GM18951 (cell line): Measurements from ENCODE around the gene GFRA3.
"Not testable (repeated sequence)": the region's sequence is repeated elsewhere in the genome, so short reads cannot be mapped to it uniquely, and the experiment has no call there.

Experiments
- POLR2A ChIP-seq: IDR thresholded peaks from 4 replicates; pipeline ENCODE4 v1.6.1; 2011; ENCODE audit warnings: mild to moderate bottlenecking; ENCODE audit not compliant: insufficient read length, insufficient read depth; ENCODE audit errors: extremely low read depth
- in situ Hi-C: fragments of 300-500 bp; cut with MboI; formaldehyde crosslinking; loops from one replicate; pipeline ENCODE4 v1.12.0; 2022; ENCODE audit warnings: low sequenced_read_pairs, mixed read lengths, inconsistent platforms; ENCODE audit not compliant: unreplicated experiment

GFRA3 gene

DNA sequence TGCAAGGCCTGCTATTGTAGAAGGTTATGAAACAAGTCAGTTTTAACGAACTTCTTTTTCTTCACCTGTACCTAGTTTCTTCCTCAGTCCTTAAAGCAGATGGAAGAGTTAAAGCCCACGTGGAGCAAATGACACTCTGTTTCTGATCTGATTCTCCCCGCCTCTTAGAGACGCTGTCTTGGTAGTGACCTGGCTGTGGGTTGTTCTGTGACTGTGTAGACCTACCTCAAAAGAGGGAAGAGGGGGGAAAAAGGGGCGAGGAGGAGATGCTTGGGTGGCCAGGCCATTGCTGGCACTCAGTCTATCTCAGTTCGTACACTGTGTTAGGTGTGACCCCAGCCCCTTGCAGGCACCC is 610 bp downstream of the GFRA3 start:
- in situ Hi-C loops: no loop called here
- no peak for TF ChIP-seq POLR2A

GRCh38 chr5:138272681-138273080 is 1.7 kb downstream of the GFRA3 start:
- in situ Hi-C loops: no loop called here
- TF ChIP-seq POLR2A: no peak

GRCh38 chr5:138271281-138271680 is 3.1 kb downstream of the GFRA3 start:
- in situ Hi-C loops: no loop called here
- TF ChIP-seq POLR2A: no peak

- in situ Hi-C loops: no loop called here
Observed at GRCh38 chr5:138264183-138264582, 10.2 kb downstream of the GFRA3 start.

GRCh38 chr5:138263581-138263980 is 10.8 kb downstream of the GFRA3 start:
- no peak for TF ChIP-seq POLR2A
- in situ Hi-C loops: no loop called here

More at GRCh38 chr5:138264183-138264582, 10.2 kb downstream of the GFRA3 start:
- TF ChIP-seq POLR2A: no peak

DNA sequence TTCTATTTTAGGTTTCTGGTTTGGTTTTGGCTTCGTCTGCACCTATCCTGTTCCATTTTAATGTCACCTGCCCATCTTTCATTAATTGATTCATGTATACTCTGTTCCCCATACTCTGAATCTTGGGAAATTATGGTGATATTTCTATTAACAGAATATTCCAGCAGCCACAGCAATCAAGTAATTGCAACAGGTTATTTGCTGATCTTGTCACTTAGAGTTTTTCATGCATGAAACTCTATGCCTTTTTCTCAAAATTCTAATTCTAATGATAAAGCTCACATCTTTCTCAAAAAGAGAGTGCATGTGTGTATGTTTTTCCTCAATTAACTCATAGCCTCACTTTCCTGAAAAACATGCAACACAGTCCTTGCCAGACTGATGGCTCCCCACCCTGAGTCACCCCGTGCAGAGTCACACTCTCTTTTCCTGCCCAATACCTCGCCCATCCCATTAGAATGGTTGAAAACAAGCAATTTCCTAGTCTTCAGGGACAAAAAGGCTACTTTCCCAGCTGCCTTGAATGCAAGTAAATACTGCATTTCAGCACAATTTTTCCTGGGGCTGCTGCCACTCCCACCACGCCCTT is 15.6 kb downstream of the GFRA3 start:
- no peak for TF ChIP-seq POLR2A

GRCh38 chr5:138257583-138257982 is 16.8 kb downstream of the GFRA3 start:
- no peak for TF ChIP-seq POLR2A
- in situ Hi-C loops: no loop called here

More for the DNA sequence above, 15.6 kb downstream of the GFRA3 start:
- in situ Hi-C loops: no loop called here

DNA sequence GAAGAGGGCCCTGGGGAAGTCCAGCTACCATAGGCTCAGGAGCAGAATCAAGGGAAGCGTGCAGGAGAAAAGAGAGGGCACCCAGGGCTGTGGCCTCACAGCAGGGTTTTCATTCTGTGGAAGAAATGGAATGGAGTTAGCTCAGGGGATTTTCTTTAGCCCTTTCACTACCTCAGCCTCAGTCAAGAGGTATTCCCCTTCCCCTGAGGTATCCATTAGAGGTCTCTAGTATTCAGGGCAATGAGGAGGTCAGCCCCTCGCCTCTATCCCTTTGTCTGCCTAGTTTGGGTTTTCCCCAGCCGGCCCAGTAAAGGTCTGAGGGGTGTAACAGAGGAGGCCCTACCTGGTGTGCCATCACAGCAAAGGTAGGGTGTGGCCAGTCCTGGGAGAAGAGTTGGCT is 21.5 kb downstream of the GFRA3 start:
- in situ Hi-C loops: no loop called here
- no peak for TF ChIP-seq POLR2A

DNA sequence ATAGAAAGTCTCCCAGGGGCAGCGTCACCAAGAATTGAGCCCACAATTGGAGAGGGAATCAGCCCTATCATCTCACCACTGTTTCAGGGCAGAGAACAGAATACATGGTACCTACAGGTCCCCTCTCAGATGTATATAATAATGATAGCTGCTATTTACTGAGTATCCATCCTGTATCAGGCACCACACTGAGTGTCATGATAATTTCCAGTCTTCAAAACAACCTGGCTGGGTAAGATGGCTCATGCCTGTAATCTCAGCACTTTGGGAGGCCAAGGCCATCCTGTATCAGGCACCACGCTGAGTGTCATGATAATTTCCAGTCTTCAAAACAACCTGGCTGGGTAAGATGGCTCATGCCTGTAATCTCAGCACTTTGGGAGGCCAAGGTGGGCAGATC is 26.6 kb downstream of the GFRA3 start:
- in situ Hi-C loops: not testable (repeated sequence)

DNA sequence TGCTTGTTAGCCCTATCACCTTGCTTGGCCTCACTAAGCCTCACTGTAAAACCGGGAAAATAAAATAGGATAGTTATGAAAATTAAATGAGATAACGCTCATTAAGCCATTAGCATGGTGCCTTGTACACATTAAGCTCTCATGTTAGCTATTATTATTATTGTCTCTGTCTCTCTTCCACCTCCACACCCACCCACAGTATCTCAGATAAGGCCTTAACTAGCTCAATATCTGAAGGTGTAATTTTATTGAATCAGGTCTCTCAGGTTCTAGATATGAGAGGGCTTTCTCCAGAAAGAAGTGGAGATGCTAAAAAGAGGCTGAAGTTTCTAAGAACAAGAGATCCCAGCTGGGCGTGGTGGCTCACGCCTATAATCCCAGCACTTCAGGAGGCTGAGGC is 27.6 kb downstream of the GFRA3 start:
- in situ Hi-C loops: no loop called here
- TF ChIP-seq POLR2A: no peak

GRCh38 chr5:138246334-138246733 is 28.1 kb downstream of the GFRA3 start:
- TF ChIP-seq POLR2A: no peak
- in situ Hi-C loops: no loop called here

DNA sequence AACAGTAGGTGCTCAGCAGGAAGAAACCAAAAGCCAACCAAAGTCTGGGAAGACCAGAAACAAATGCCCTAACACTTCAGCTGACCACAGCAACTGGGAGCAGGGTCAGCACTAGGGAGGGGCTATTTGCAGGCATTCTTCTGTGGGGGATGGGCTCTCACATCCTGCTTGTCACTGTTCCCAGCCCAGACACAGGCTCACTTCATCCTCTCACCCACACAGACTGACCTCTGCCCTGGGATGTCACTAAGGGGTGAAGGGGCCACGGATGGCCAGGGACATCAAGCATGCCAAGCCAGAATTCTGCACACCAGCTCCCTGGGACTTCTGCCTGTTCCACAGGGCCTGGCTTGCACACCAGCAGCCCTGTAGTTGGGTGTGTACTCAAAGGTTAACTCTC is 28.7 kb downstream of the GFRA3 start:
- no peak for TF ChIP-seq POLR2A
- in situ Hi-C loops: no loop called here

GRCh38 chr5:138243794-138244193 is 30.6 kb downstream of the GFRA3 start:
- TF ChIP-seq POLR2A: no peak
- in situ Hi-C loops: no loop called here

DNA sequence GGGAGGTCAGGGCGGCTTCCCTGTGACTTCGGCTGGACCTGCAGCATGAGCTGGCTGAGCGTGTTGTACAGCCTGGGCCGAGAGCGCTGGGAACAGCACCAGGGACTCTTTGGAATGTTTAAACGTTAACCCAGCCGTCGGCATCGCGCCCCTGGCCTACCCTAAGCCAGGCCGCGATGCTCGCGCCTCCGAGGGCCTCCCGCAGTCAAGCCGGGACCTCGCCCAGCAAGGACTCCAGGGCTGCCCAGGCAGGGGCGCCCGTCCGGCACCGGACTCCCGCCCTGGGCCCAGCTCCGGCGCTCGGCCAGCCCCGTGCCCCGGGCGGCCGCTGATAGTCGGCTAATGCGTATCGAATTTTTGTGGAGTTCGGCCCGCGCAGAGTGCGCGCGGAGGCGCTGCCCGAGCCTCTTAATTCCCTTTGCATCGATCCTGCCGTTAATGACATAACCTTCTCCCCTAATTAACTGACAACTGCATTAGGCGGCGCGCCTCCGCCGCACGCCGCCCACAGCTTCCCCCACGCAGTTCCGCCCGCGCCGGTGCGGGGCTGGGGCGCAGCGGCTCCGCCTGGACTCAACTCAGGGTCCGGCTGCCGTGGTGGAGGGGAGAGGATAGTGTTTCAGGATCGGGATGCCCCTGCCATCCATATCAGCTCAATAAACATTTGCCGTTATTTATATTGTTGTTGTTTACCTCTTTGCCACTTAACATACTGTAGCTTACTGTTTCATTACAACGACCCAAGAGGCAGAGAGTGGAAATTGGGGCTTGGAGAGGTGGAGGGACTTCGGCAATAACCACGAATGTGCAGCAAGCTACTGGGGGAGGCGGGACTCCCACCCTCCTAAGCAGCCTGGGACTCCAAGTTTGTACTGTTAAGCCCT is 32.5 kb downstream of the GFRA3 start:
- TF ChIP-seq POLR2A: no peak
- in situ Hi-C loops: no loop called here

DNA sequence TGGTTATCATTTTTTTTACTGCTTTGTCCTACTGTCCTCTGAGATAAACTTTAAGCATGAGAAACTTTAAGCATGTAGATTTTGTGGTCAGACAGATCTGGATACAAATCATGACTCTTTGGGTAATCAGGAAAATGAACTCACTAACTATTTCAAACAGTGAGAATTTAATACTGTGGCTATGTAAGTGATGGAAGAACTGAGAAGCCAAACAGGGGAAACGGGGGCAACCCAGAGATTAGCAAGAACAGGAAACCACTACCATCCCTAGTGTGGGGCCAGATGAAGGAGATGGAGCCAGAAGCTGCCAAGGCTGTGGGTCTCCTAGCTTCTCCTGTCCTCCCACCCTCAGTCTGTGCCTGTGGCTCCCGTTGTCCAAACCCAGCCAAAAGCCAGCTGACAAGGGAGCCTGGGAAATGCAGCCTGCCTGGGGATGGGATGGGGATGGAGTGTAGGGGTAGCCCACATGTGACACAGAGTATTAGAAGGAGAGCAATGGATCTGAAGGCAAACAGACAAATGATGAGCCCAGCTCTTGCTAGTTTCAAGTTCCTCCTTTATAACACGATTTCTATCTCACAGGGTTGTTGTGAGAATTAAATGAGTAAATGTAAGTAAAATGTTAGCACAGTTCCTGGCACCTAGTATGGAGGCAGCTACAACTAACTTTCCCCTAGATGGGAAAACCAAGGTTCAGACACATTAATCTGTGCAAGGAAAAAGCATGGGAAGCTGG is 33.6 kb downstream of the GFRA3 start:
- in situ Hi-C loops: no loop called here
- no peak for TF ChIP-seq POLR2A
